H1 (cell line): Measurements from ENCODE around the gene MAML1. TPM values are rescaled to one million over a fixed set of nuclear protein-coding genes. Genes with fewer than 3 reads are reported as not detected.
A peak's percentile ranks its signal among the peaks of the same experiment; 100 is the strongest.

Experiments used
- CHD1 ChIP-seq: IDR thresholded peaks from 2 replicates; pipeline ENCODE4 v1.6.1; 2012; ENCODE audit warnings: low read depth, low read length, improper control_type of control experiment
- POLR2A ChIP-seq, 2 experiments: IDR thresholded peaks; 1 replicate in 1 of 2; 2 replicates in 1 of 2; pipeline ENCODE4 v1.6.1; 2011; ENCODE audit warnings: low read depth in 2 of 2, low read length in 2 of 2, mild to moderate bottlenecking in 2 of 2; ENCODE audit errors: control extremely low read depth in 1 of 2
- SAP30 ChIP-seq: fragments of 300-600 bp; sonication (generic); IDR thresholded peaks from 2 replicates; pipeline ENCODE4 v1.7.1; 2012; ENCODE audit warnings: low read length, moderate library complexity, mild to moderate bottlenecking, inconsistent platforms; ENCODE audit not compliant: insufficient read depth, insufficient replicate concordance
- TBP ChIP-seq: IDR thresholded peaks from 2 replicates; pipeline ENCODE4 v1.6.1; 2011; ENCODE audit warnings: low read depth, low read length, improper control_type of control experiment
- polyA plus RNA-seq, 7 experiments: library from polyadenylated mRNA; depleted of rRNA in 3 of 7; stranded (reverse) in 5 of 7; unstranded in 2 of 7; fragments of >200 nt in 5 of 7; fragments of 200-250 nt in 2 of 7; gene quantifications; 1 replicate in 5 of 7; 2 replicates in 1 of 7; 4 replicates in 1 of 7; pipeline versions ENCODE4 v1.2.1 to v1.2.3, GENCODE V29; 2011 to 2013; ENCODE audit warnings: missing spikeins in 2 of 7, mixed read lengths in 2 of 7
- total RNA-seq: library from RNA; stranded (reverse); fragmentation: NEBNext Ultra II Directional; extraction: Animal tissue kit (Norgen Biotek cat#: 25700); gene quantifications from 2 replicates; pipeline ENCODE4 v1.2.1, GENCODE V29; 2021

MAML1 gene
- total and polyA plus RNA-seq, 2 of the 8 experiments (the other 6 are each of a cell fraction or from before 2014, with no cell fraction given) = 17.1 to 41.9 TPM

DNA sequence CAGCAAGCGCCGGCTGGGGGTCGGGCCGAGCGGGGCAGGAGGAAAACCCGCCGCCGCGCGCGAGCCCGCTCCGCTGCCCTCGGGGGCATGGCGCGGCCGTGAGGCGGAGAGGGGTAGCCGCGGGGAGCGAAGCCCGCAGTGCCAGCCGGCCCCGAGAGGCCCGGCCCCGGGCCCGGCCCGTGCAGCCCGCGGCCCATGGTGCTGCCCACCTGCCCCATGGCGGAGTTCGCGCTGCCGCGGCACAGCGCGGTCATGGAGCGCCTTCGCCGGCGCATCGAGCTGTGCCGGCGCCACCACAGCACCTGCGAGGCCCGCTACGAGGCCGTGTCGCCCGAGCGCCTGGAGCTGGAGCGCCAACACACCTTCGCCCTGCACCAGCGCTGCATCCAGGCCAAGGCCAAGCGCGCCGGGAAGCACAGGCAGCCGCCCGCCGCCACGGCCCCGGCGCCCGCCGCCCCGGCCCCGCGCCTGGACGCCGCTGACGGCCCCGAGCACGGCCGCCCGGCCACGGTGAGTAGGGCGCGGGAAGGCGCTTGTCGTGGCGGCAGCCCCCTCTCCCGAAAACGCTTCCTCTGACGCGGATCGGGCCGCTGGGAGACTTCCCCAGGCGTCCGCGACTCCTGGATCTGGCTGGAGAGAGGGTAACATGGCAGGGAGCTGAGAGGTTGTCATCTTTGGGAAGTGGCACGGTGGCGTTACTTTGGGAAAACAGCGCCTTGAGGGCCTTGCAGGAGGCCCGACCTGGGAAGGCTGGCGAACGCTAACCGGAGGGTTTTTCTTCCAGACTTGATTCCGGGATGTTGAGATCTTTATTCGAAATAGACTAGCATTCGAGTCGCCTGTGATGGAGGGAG lies 523 bp downstream of the MAML1 start (continued):
- TF ChIP-seq CHD1 (peak; percentile 42), SAP30 (peak; percentile 90), POLR2A (IDR thresholded peaks at IDR 0.05; ENCODE audit: control extremely low read depth in 1 of 2, low read depth in 2 of 2, low read length in 2 of 2) (peak in 1 of 2 experiments; percentile 53; a peak in 2 of 3 replicates), TBP (0 out of 2 replicates have a peak, but pooled peaks have one; percentile 28)
- TF ChIP-seq, all 59 proteins: peak for 10
